K562 (cell line): Measurements from ENCODE around the gene SETDB1. TPM values are rescaled to one million over a fixed set of nuclear protein-coding genes. Genes with fewer than 3 reads are reported as not detected.

Experiments
- CHD7 ChIP-seq: fragments of 200-600 bp; sonication (generic); IDR thresholded peaks from one replicate; pipeline ENCODE4 v1.6.1; 2012; ENCODE audit warnings: mild to moderate bottlenecking, low read depth, low read length, inconsistent platforms
- E2F1 ChIP-seq: sonication (generic); formaldehyde crosslinking; IDR thresholded peaks from 2 replicates; pipeline ENCODE4 v1.8.1; 2023; ENCODE audit warnings: mild to moderate bottlenecking, missing genetic modification reagents, moderate library complexity
- FOS ChIP-seq: IDR thresholded peaks from 3 replicates; pipeline ENCODE4 v1.6.1; 2011; ENCODE audit not compliant: insufficient read length; ENCODE audit errors: extremely low read depth
- HES1 ChIP-seq: fragments of 450-650 bp; IDR thresholded peaks from 2 replicates; pipeline ENCODE4 v1.6.1; 2016; ENCODE audit warnings: low read depth, mild to moderate bottlenecking, moderate library complexity
- NFIC ChIP-seq: fragments of 450-650 bp; IDR thresholded peaks from 2 replicates; pipeline ENCODE4 v1.6.1; 2017; ENCODE audit warnings: mild to moderate bottlenecking, inconsistent platforms
- TEAD4 ChIP-seq, 2 experiments: sonication (generic) in 1 of 2; formaldehyde crosslinking in 1 of 2; IDR thresholded peaks; 2 replicates each; pipeline versions ENCODE4 v1.6.1 to v1.8.0; 2012 to 2022; ENCODE audit warnings: borderline replicate concordance in 1 of 2, inconsistent platforms in 1 of 2, low read length in 1 of 2, mild to moderate bottlenecking in 1 of 2, missing genetic modification reagents in 1 of 2
- ZNF280A ChIP-seq: fragments of 450-650 bp; IDR thresholded peaks from 2 replicates; pipeline ENCODE4 v1.6.1; 2018; ENCODE audit warnings: mild to moderate bottlenecking, low read depth; ENCODE audit not compliant: partially characterized antibody
- ZNF324 ChIP-seq: fragments of 250-450 bp; sonication (Bioruptor Pico); IDR thresholded peaks from 2 replicates; pipeline ENCODE4 v1.4.0; 2020; ENCODE audit warnings: mild to moderate bottlenecking
- ZNF830 ChIP-seq: fragments of 250-450 bp; sonication (Bioruptor Pico); IDR thresholded peaks from 2 replicates; pipeline ENCODE4 v1.5.0; 2021; ENCODE audit warnings: mild to moderate bottlenecking
- polyA plus RNA-seq, 8 experiments: library from polyadenylated mRNA; depleted of rRNA in 4 of 8; stranded (reverse) in 5 of 8; unstranded in 3 of 8; fragments of >200 nt; fragmentation: Nextera tagmentation in 2 of 8; fragmentation: Illumina TruSeq in 1 of 8; extraction: Ambion mirVana in 2 of 8; extraction: Trizol in 1 of 8; gene quantifications; 2 replicates each; pipeline versions ENCODE4 v1.2.1 to v1.2.3, GENCODE V29; 2011 to 2014; ENCODE audit warnings: inconsistent platforms in 1 of 8, missing spikeins in 1 of 8
- total RNA-seq, 7 experiments: library from RNA; depleted of rRNA in 6 of 7; stranded (reverse); fragments of >200 nt in 6 of 7; fragmentation: Illumina TruSeq in 2 of 7; extraction: Trizol in 2 of 7; gene quantifications; 2 replicates each; pipeline versions ENCODE4 v1.2.1 to v1.2.3, GENCODE V29; 2011 to 2021; ENCODE audit warnings: low replicate concordance in 1 of 7

Gene SETDB1
- total and polyA plus RNA-seq, 9 of the 15 experiments (the other 6 are each of a cell fraction or from before 2014, with no cell fraction given), result 21.5 to 64.4 (median 42.0) TPM

GRCh38 chr1:150979092-150980056, 53.2 kb downstream of the SETDB1 start (continued):
- no peak for TF ChIP-seq FOS
- TF ChIP-seq ZNF830, result no peak
- no peak for TF ChIP-seq CHD7
- no peak for TF ChIP-seq ZNF280A
- TF ChIP-seq E2F1 (CRISPR knock-in tag), result peak; percentile 48; the same call in 1 of the 2 replicates
- no peak for TF ChIP-seq ZNF324
- no peak for TF ChIP-seq HES1
- TF ChIP-seq TEAD4 (IDR thresholded peaks at IDR 0.05; ENCODE audit: low read length), result peak; percentile 44
- no peak for TF ChIP-seq TEAD4 (CRISPR knock-in tag; IDR thresholded peaks at IDR 0.05; ENCODE audit: borderline replicate concordance)
- TF ChIP-seq NFIC, result peak; percentile 60
